Mucosa of gallbladder (tissue), 1 donor: ENCODE measurements around the gene CAT. TPM values are rescaled to one million over a fixed set of nuclear protein-coding genes. Genes with fewer than 3 reads are reported as not detected.

Source experiments
- DNase-seq: peaks from one replicate; pipeline ENCODE4 v3.0.0-alpha.2; 2020; ENCODE audit warnings: low spot score
- total RNA-seq: library from RNA; stranded (reverse); gene quantifications from one replicate; pipeline ENCODE4 v1.2.1, GENCODE V29; 2021
- donor health status: DM: no; HTN: no; CAD: no.

CAT gene
- total RNA-seq, 1 donor from 2014 or later: 147 TPM

DNA sequence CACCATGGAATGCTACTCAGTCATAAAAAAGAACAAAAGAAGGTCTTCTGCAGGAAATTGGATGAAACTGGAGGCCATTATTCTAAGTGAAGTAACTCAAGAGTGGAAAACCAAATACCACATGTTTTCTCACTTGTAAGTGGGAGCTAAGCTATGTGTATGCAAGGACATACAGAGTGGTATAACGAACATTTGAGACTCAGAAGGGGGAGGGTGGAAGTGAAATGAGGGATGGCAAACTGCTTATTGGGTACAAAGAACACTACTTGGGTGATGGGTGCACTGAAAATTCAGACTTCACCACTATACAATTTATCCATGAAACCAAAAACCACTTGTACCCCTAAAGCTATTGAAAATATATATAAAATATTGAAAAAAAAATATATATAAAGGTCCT lies 13.4 kb upstream of the CAT start:
- no peak for DNase-seq

GRCh38 chr11:34425867-34426266 lies 12.9 kb upstream of the CAT start:
- no peak for DNase-seq

GRCh38 chr11:34426766-34427185 lies 12.0 kb upstream of the CAT start:
- DNase-seq: no peak

DNA sequence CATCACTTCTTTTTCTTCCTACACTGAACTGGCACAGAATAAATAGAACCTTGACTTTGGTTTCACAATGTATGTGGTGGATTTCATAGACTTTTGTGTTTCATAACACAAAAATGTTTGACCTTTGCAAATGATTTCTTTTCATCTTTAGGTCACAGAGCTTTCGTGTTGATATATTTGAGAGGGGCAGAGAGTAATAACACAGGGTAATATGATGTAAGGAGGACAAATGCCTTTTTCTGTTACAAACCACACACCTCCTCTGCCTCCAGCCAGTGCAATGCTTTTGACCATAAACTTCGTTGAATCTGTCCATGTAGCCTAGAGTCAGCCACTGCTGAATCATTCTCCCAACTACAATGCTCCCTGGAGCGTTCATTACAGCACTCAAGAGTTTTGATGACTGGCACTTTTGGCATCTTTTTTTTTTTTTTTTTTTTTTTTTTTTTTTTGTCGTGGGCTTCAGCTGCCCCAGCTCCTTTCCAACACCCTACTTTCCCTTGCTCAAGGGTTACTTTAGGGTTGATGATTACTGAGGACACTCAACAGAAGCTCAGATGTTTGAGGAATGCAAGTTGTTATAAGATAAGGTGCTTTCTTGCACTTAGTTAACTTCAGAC lies 11.4 kb upstream of the CAT start:
- no peak for DNase-seq

GRCh38 chr11:34431979-34432378 lies 6.8 kb upstream of the CAT start:
- DNase-seq: no peak

DNA sequence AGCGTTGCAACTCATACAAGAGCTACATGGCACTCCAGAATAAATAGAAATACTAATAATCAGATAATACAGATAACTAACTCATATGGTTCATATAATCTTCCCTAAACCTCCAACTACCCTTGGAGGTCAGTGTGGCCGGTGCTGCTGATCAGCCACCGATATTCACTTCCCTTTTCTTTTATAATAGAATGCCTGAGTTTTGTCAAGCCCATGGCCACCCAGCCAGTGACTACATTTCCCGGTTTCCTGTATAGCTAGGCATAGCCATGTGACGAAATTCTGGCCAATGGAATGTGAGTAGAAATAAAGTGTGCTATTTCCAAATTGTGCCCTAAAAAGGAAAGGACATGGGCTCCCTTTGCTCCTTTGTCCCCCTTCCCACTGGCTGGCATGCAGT lies 5.9 kb upstream of the CAT start:
- no peak for DNase-seq

- no peak for DNase-seq
Measured at GRCh38 chr11:34433899-34434298, 4.8 kb upstream of the CAT start.

- DNase-seq: no peak
Measured at GRCh38 chr11:34437224-34438125, 1.3 kb upstream of the CAT start.

- DNase-seq: peak; percentile 14
Measured at GRCh38 chr11:34439610-34440198, 970 bp downstream of the CAT start.

DNA sequence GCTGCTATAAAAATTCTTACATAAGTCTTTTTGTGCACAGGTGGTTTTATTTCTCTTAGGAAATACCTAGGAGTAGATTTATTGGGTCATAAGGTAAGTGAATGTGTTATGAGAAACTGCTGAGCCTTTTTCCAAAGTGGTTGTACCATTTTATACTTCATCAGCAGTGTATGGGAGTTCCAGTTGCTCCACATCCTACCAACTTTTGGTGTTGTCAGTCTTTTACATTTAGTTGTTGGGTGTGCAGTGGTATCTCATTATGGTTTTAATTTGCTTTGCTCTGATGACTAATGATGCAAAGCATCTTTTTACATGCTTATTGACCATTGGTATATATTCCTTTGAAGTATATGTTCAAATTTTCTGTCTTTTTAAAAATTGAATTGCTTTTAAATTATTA lies 3.1 kb downstream of the CAT start:
- no peak for DNase-seq

- DNase-seq: no peak
Measured at GRCh38 chr11:34443136-34443535, 4.4 kb downstream of the CAT start.

DNA sequence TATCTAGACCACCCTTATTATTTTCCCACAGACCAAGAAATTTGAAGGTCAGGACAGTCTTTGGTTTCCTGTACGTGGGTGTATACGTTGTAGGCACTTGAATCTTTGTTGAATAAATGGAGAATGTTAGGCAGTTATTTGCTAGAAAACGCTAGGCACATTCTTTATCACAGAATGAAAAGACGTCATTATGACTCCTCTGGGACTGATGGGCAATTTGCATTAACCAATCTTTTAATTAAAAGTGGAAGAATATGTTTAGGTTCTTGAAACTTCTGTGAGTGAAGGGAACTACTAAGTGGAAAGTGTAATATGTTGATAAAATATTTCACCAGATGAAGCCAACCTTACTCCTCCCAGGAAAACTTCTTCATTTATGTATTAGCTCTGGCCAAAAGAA lies 5.7 kb downstream of the CAT start:
- DNase-seq: no peak

DNA sequence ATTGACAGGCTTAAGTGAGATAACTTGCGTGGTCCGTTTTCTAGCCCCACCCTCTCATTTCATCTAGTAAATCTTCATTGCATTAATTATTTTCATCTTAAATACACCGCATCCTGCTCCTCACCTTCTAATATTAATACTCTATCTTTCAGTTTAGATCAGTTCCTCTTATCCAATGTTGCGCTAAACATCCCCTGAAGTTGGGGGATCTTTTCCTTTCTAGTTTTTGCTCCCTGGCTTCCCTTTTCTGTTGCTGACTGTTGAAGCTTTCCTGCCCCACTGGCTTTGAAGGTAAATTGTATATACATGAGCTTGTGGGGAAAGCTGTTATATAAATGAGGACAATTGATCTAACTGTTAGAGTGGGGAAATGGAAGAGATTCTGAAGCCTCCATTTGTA lies 7.2 kb downstream of the CAT start:
- DNase-seq: no peak

GRCh38 chr11:34446386-34446785 lies 7.7 kb downstream of the CAT start:
- no peak for DNase-seq

DNA sequence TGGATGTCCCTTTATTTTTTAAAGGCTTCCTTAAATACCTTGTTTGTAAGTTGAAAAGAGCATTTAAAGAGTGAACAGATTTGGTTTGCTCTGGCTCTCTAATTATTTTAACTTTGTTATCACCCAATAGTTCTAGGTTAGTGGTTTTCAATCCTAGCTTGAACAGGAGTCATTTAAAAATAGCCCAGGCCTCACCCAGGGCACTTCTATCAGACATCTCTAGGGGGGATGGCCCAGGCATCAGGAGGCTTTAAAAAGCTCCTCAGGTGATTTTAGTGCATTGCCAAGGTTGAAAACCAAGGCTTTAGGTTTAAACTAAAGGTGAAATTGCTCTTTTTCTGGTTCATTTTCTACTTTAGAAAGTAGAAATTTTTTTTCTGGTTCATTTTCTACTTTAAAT lies 8.3 kb downstream of the CAT start:
- DNase-seq: no peak

- DNase-seq: no peak
Measured at GRCh38 chr11:34448223-34448994, 9.7 kb downstream of the CAT start.

- no peak for DNase-seq
Measured at GRCh38 chr11:34449013-34449412, 10.3 kb downstream of the CAT start.

- no peak for DNase-seq
Measured at GRCh38 chr11:34451053-34451452, 12.3 kb downstream of the CAT start.

GRCh38 chr11:34454308-34455032 lies 15.7 kb downstream of the CAT start:
- DNase-seq: no peak

DNA sequence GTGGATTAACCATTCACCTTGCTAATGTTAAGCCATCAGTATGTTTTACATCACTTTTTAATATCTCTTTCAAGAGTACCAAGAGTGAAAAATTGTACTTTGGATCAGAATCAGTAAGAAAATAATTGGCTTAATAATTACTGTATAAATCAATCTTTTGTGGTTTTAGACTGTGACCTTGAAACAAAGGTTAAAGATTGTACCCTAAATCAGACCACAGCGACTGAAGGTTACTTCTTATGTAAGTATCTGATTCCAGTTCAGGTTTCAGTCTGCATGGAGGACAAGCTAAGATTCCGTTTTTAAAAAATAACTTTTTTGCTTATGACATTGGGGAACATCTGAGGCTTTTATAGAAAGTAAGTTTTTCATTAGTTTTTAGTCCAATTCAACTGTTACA lies 18.9 kb downstream of the CAT start:
- DNase-seq: no peak

GRCh38 chr11:34458525-34458924 lies 19.8 kb downstream of the CAT start:
- no peak for DNase-seq
